Activated naive CD4-positive, alpha-beta T cell treated with Interleukin-2 at 50 U/mL for 16 hours (primary cell): Measurements from ENCODE around the gene ANTXRL.

Source experiments
- DNase-seq: peaks from one replicate; pipeline ENCODE4 v3.0.0-alpha.2; 2020

The ANTXRL gene

DNA sequence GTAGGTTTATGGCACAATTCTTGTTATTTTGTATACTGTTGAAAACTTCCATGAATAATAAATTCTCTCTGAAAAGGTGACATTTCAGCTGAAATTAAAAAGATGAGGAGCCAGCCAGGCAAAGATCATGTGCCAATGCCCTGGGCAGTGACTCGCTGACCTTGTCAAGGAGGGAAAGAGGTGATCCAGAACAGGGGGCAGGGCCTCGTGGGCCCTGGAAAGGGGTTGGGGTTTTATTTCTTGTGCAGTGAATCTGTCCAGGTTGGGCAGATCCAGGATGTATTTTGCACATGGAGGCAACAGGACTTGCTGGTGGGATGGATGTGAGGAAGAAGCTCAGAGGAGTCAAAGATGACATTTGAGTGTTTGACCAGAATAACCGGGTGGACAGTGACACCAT is 31.6 kb upstream of the ANTXRL start:
- peak; percentile 1 for DNase-seq

DNA sequence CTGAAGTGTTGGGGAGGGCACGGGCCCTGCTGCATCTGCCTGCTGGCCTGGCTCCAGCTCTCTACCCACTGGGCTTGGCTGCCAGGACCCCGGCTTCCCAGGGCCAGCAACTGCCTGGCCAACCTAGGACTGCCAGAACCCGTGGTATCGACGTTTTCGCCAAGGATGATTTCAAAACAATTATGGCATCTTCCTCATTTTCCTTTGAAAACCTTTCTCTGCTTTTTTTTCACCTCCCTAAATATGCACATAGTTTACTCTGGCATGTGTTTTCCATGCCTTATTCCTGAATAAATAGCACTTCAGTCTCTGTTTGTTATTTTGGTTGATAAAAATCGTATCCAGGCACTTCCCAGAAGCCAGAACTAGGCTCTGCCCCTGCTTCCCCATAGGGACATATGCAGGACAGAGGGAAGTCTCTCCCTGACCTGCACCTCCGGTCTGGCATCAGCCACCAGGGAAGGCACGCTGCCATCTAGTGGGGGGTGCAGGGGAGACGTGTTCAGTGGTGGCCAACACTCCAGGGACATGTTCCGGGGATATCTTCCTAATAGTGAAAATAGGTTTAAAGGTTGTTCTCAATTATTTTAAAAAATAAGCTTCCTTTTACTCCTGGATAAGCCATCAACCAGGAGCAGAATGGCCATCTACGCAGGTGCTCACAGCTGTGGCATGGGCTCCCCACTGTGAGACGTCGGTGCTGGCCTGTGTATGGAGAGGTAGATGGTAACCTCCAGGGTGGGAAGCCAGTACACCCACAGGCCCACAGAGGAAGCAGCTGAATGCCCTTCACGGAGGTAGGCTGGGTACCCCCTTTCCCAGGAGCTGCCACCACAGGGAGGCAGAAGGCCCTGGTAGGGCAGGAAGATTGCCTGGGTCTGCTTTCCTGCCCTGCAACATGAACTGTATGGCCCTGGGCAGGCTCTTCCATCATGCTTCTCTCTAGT is 30.7 kb upstream of the ANTXRL start:
- peak; percentile 61 for DNase-seq

GRCh38 chr10:46257099-46257498 is 29.7 kb upstream of the ANTXRL start:
- peak; percentile 0 for DNase-seq

DNA sequence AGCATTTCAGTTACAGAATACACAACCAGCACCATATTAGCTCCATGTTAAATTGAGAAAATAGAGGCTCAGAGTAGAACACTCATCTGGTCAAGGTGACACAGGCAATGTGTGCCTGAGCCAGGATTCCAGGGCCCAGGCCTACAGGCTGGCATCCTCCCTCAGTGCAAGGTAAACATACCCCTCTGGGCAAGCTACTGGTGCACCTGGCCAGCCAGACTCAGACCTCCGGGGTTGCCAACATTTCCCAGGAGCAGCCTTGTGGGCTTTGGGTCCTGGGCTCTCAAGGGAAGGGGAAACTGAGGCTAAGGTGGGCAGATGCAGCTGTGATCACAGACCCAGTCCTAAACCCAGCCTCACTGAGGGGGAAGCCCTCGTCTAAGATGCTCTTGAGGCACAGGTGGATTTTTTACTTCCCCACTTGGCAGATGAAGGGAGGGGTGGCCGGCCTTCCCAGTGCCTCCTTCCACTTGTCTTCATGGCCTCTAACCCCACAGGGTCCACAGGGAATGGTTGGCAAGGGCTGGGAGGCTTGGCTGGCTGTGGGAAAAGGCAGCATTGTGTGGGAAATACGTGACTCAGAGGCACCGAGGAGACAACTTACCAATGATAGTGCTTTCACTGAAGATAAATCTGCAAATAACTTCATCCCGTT is 23.8 kb upstream of the ANTXRL start:
- DNase-seq = peak; percentile 0

GRCh38 chr10:46263831-46264268 is 22.9 kb upstream of the ANTXRL start:
- peak; percentile 1 for DNase-seq

DNA sequence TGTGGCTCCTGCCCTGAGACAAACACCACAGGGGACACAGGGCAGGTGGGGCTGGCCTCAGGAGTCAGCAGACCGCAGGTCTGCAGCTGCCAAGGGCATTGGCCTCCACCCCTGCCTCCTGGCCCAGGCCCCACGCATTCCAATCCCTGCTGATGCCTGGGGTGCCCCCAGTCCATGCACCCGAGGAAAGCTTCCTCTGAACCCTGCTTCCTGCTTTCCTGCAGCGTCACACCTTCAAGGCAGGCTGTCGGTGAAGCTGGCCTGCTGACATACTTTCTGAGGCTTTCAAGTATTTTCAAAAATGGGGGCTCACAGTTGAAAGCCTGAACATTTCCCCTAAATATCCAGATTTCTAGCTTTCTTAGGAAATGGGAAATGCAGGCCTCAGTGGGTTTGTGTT is 22.5 kb upstream of the ANTXRL start:
- DNase-seq = peak; percentile 1

DNA sequence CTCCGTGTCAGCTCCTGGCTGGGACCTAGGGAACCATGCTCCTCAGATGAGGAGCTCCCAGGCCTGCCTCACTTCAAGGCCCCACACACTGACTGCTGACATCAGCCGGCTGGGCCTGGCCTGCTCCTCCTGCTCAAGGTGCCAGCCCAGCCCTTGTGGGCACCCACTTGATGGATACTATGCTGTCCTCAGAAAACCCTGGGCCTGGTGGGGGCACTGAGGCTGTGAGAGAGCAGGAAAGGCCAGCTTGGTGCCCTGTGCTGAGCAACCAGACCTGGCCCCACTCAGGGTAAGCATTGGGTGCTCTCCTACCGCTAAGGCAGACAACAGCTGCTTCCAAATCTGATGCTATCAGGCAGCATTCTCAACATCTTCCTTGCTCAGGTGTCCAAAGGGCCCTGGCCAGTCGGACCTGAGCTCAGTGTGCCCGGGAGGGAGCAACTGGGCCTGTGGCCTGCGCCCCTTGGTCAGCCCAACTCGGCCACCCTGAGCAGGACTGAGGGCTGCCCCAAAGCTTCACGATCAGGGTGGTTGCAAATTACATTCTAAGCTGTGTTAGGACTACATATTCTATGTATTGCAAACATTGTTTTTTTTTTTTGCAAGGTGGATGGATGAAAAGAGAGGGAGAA is 21.9 kb upstream of the ANTXRL start:
- peak; percentile 1 for DNase-seq

DNA sequence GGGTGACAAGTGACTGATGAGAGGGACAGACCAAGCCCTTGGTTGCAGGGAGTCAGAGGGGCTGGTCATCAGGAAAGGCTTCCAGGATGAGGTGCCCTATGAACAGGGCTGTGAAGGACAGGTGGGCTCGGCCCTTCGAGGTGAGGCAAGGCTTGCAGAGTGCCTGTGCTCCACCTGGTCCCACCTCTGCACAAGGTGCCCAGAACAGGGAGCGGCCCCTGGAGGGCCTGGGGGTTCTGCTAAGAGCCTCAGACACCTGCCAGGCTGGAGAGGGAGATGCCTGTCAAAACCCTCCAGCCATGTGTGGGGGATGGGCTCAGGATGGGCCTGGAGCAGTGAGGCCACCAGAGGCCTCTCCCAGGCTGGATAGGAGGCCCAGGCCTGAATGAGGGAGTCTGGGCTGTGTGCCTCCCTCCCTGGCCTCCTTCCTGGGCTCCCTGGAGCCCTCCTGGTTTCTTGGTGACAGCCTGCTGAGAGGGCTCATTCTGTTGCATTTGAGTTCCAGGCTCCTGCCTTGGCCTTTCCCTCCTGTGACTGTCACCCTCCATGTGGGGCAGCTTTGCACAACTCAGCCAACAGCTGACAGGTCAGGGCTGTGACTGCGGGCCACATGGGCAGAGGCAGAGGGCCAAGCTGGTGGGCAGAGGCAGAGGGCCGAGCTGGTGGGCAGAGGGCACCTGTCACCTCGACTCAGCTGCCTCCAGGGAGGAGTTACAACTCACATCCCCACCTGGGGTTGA is 21.1 kb upstream of the ANTXRL start:
- DNase-seq = peak; percentile 2

GRCh38 chr10:46266306-46266985 is 20.4 kb upstream of the ANTXRL start:
- no peak for DNase-seq

DNA sequence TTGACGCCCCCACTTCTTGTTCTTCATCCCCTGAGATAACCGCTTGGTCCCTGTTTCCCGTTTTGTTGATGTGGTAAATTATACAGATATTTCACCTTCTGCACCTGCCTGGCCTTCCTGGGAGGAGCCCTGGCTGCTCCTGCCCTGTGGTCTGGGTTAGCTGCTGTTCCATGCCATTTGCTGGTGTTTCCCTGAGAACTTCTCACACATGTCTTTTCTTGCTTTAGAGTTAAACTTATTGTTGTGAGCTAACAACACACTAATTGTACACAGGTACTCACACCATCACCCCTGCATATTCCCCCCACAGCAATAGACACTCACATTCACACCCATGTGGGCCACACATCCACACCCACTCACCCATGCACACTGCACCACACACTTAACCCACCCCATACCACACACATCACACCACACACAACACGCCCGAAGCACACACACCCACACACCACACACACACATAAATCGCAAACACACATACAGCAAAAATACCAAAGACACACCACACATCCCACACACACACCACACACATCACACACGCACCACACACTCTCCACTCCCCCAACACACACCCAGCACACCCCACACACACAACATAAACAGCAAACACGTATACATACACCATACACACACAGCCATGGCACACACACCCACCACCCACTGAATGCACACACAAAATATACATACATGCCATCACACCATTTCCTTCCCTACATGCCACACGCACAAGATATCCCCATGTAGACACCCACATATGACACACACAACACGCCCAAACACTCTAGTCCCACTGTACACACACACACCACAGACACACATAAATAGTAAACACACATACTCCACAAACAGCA is 19.4 kb upstream of the ANTXRL start:
- peak; percentile 3 for DNase-seq

DNA sequence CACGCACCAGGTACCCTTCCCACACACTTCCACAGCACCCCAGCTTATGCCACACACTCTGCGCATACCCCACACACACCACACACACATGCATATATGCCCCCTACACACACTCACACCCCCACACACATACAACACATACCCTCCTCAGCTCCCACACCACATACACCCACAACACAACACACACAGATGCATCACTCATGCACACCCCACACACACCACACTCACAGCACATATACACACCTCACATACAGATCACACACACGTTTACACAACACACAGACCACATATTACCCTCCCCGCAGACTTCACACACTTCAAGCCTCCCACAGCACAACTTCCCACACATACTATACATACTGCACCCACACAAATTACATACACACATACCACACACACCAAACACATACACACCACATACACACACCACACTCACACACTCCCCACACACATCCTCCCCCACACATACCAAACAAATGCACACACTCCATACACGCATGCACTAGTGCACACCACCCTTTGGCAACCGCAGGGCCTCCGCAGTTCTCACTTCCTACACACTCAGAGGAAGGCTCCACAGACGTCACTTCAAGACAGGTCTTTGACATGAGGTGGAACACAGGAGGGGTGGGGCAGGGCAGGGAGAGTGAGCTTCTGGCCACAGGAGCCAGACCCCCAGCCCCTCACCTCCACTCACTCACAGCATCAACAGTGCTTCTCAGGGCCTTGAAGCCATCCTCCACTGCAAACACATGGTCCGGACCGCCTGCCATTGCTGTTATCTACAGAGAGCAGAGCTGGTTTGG is 18.5 kb upstream of the ANTXRL start:
- DNase-seq = peak; percentile 66

DNA sequence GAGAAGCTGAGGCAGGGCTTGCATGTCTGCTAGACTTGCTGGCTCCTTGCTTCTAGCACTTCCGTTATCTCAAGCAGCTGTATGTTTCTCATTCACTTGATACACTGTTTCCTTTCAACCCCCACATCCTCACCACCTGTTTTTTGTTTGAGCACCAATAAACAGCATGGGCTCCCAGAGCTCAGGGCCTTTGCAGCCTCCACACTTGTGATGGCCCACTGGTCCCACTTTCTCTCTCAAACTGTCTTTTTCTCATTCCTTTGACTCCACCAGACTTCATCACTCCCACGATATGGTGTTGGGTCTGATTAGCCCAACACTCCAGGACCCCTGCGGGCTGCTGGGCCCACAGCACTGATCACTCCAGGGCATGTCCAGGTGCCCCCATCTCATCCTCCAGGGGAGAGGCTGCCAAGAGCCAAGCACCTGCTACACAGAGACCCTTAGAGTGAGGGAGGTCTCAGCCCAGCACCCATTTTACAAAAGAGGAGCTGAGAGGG is 17.2 kb upstream of the ANTXRL start:
- DNase-seq = peak; percentile 39

DNA sequence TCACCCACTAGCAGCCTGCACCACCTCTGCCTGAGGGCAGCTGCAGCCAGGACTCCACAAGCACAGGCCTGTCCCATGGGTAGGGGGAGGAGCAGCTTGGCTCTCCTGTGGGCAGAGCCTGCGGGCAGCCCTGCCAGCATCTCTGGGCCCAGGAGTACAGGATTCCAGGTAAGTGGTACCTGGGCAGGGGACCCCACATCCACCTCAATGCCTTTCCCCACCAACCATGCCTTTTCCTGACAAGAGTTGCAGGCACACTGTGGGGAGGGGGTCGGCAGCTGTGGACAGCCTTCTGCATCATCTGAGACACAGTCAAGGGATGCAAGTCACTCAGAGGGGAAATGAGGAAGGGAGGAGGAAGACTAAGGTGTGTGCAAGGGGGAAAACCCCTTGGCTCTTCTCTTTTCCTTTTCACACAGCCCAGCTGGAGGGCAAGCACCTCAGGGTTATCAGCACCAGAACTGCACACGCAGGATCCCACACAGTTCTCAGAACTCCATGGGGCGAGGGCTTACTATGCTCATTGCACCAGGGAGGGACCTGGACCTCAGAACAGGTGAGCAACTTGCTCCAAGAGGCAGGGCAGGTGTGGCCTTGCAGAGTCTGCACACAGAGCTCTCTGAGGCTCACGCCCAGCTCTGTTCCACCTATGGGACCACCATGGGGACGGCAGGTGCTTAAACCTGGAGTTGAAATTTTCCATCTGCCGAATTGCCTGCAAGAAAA is 16.5 kb upstream of the ANTXRL start:
- peak; percentile 7 for DNase-seq

DNA sequence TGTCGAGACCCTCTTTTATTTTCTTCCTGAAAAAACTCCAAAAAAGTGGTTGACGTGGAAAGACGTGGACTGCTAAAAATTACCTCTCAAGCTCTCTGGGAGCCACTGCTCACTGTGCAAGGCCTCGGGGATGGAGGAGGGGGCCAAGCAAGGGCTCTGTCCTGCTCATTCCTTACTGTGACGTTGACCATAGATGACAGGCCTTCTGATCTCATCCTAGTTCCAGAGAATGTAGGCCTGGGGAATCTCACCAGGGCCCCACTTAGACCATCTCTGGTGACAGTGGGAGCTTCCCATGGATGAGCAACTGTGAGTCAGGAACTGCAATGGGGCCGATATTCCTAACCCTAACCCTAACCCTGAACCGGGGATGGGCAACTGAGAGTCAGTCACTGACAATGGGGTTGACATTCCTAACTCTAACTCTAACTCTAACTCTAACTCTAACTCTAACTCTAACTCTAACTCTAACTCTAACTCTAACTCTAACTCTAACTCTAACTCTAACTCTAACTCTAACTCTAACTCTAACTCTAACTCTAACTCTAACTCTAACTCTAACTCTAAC is 15.8 kb upstream of the ANTXRL start:
- peak; percentile 0 for DNase-seq

DNA sequence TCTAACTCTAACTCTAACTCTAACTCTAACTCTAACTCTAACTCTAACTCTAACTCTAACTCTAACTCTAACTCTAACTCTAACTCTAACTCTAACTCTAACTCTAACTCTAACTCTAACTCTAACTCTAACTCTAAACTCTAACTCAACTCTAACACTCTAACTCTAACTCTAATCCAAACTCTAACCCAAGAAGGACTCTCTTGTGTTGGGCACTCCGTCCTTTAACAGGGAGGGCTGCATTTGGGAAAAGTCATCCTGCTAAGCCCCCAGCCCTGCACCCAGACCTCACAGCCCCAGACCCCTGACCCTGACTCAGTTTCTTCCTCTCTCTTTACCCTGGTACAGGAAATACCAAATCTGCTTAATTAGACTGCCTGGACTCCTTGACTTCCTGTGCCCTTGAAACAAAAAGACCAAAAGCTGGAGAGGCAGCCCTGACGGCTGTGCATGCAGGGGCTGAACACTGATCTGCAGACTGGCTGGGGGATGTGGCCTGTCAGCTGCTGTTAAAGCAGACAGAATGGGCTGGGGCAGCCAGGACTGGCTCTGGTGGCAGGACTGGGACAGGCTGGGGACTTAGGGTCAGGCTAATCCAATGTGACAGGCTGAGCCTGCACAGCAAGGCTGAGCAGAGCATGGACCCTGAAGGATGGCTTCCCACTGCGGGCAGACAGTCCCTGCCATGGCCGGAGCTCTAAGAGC is 14.8 kb upstream of the ANTXRL start:
- DNase-seq = peak; percentile 20

DNA sequence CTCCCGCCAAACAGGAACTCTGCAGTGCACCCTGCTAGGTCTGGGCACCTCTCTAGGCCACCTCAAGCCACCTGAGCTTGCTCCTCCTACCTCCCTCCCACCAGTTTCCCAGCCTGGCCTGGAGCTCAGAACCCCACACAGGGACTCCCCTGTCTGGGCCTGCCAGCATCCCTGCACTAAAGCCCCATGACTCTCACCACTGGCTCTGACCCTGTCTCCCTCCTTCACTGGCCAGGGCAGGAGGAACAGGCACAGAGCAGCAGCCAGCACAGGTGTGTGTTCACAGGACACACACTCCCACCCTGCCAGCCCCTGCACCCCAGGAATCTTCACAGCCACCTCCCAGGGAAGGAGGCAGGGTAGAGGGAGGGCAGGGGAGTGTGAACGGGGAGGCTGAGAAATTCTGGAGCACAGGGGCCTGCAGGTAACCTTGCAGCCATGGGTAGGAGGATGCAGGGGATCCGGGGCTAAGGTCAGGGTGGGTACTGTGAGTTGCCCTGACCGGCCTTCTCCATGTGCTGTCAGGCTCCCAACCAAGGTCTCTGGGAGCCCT is 13.9 kb upstream of the ANTXRL start:
- DNase-seq = peak; percentile 7

GRCh38 chr10:46273506-46274477 is 13.0 kb upstream of the ANTXRL start:
- peak; percentile 2 for DNase-seq
